GM19023 (cell line): Measurements from ENCODE around the gene IQGAP2.

Experiments used
- ATAC-seq: cut with Tn5 transposase; IDR thresholded peaks from one replicate; pipeline ENCODE4 v1.9.1; 2021; ENCODE audit warnings: mild to moderate bottlenecking, moderate library complexity; ENCODE audit not compliant: unreplicated experiment

Gene IQGAP2

GRCh38 chr5:76449606-76450005 is 46.5 kb downstream of the IQGAP2 start:
- ATAC-seq: no peak

- no peak for ATAC-seq
Measured at GRCh38 chr5:76450054-76450453, 47.0 kb downstream of the IQGAP2 start.

GRCh38 chr5:76451031-76451701 is 48.1 kb downstream of the IQGAP2 start:
- no peak for ATAC-seq

- ATAC-seq: no peak
Measured at GRCh38 chr5:76455531-76456133, 52.5 kb downstream of the IQGAP2 start.

- ATAC-seq: no peak
Measured at GRCh38 chr5:76456258-76456657, 53.2 kb downstream of the IQGAP2 start.

GRCh38 chr5:76457674-76458485 is 54.8 kb downstream of the IQGAP2 start:
- ATAC-seq: no peak

- no peak for ATAC-seq
Measured at GRCh38 chr5:76458486-76458830, 55.4 kb downstream of the IQGAP2 start.

GRCh38 chr5:76460104-76460503 is 57.0 kb downstream of the IQGAP2 start:
- ATAC-seq: no peak

GRCh38 chr5:76462097-76462667 is 59.1 kb downstream of the IQGAP2 start:
- ATAC-seq: no peak

- ATAC-seq: no peak
Measured at GRCh38 chr5:76467216-76467615, 64.1 kb downstream of the IQGAP2 start.

GRCh38 chr5:76468635-76469425 is 65.7 kb downstream of the IQGAP2 start:
- no peak for ATAC-seq

- no peak for ATAC-seq
Measured at GRCh38 chr5:76469656-76470290, 66.7 kb downstream of the IQGAP2 start.

- ATAC-seq: no peak
Measured at GRCh38 chr5:76470976-76471375, 67.9 kb downstream of the IQGAP2 start.

- ATAC-seq: no peak
Measured at GRCh38 chr5:76471406-76471805, 68.3 kb downstream of the IQGAP2 start.

GRCh38 chr5:76471987-76472334 is 68.9 kb downstream of the IQGAP2 start:
- no peak for ATAC-seq

- no peak for ATAC-seq
Measured at GRCh38 chr5:76472335-76473008, 69.4 kb downstream of the IQGAP2 start.

GRCh38 chr5:76473009-76473336 is 69.9 kb downstream of the IQGAP2 start:
- no peak for ATAC-seq

- no peak for ATAC-seq
Measured at GRCh38 chr5:76473661-76474060, 70.6 kb downstream of the IQGAP2 start.

- ATAC-seq: no peak
Measured at GRCh38 chr5:76474377-76474776, 71.3 kb downstream of the IQGAP2 start.

GRCh38 chr5:76475385-76475784 is 72.3 kb downstream of the IQGAP2 start:
- ATAC-seq: no peak
